GM12801 (cell line): ENCODE measurements around the gene SPTBN1.

Source experiments
- TF ChIP-seq, protein P1 (sequence below): IDR thresholded peaks from one replicate; pipeline ENCODE4 v1.5.1; 2011; ENCODE audit warnings: control low read depth; ENCODE audit not compliant: insufficient read length; ENCODE audit errors: extremely low read depth

Gene SPTBN1

DNA sequence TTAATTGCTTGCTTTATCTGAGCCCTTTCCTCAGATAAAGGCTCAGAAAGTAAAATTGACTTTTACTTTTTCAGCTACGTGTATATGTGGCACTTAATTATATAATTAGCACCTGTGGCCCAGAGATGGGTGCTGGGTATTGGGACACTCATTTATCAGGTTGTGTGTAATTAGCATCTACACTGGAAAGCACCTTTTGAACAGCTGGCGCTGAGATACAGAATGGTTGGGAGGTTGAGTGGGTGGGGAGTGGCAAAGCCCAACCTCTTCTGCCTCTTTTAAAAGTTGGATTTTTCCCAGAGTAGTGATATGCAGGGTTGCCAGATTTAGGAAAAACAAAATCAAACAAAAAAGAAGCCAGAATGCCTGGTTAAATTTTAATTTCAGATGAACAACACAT is 23.9 kb downstream of the SPTBN1 start:
- TF ChIP-seq, protein P1, sequence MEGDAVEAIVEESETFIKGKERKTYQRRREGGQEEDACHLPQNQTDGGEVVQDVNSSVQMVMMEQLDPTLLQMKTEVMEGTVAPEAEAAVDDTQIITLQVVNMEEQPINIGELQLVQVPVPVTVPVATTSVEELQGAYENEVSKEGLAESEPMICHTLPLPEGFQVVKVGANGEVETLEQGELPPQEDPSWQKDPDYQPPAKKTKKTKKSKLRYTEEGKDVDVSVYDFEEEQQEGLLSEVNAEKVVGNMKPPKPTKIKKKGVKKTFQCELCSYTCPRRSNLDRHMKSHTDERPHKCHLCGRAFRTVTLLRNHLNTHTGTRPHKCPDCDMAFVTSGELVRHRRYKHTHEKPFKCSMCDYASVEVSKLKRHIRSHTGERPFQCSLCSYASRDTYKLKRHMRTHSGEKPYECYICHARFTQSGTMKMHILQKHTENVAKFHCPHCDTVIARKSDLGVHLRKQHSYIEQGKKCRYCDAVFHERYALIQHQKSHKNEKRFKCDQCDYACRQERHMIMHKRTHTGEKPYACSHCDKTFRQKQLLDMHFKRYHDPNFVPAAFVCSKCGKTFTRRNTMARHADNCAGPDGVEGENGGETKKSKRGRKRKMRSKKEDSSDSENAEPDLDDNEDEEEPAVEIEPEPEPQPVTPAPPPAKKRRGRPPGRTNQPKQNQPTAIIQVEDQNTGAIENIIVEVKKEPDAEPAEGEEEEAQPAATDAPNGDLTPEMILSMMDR, result no peak

DNA sequence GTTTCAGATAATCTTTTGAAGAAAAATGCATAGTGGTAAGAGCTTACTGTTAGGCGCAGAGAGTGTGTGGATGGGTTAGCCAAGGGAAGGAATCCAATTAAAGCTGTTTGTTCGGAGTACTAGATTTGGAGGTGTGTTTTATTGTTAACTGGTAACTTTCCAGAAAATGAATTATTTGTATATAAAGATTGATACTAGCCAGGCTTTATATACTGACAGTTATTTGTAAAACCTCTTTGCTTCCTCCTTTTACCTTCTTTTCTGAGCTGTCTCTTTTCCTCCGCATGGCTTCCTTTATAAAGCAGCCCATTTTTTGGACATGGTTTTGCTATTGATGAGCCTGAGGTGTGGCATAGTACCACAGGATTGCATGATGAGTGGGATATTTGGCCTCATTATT is 25.6 kb downstream of the SPTBN1 start:
- TF ChIP-seq, protein P1, result no peak

DNA sequence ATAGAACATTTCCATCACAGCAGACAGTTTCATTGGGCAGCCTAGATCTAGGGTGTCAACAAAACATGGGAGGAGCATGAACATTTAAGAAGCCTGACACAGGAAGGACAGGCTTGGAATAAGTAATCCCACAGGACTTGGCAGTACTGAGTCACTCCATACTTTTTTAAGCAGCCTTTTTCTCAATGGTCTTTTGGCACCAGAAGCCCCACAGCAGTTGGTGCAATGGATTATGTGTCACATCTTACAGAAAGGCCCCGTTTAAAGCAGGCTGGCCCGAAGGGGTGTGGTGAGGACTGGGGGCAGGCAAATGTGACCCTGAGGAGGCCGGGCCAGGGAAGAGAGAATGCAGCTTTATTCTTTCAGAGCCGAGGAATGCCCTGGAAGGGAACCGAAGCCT is 26.6 kb downstream of the SPTBN1 start:
- TF ChIP-seq, protein P1, result no peak

DNA sequence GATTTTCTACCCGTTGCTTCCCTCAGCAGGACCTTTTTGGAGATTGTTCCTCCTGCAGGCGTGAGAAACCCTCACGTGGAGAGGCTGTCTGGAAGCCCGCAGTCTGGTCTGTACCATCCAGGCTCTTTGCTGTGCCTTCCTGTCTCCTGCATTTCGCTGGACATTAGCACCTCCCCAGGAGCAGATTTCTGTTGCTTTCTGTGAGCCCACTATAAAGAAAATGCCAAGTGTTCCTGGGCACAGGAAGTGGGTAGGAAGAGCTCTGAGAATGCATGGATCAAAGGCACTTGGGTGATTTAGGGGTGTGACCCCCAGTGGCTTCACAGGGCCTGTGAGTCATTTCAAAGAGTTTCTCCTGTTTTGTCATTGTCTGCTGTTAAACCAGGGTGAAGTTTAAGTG is 27.3 kb downstream of the SPTBN1 start:
- TF ChIP-seq, protein P1, result no peak

DNA sequence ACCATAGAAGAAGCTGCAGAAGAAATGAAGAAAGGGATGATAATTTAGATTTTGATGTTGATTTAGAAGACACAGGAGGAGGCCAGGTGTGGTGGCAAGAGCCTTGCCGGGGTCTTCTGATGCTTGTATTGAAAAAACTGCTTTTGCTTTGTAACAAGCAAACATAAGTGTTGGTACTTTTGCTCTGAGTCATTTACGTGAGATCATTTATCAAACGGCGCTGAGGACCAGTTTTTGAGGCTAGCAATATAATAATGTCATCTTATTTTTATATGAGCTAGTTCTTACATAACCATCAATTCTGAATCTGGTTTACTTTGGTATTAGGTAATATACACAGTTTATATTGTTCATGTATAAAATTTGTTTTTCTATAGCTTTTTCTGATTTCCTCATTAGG is 30.6 kb downstream of the SPTBN1 start:
- TF ChIP-seq, protein P1, result no peak

DNA sequence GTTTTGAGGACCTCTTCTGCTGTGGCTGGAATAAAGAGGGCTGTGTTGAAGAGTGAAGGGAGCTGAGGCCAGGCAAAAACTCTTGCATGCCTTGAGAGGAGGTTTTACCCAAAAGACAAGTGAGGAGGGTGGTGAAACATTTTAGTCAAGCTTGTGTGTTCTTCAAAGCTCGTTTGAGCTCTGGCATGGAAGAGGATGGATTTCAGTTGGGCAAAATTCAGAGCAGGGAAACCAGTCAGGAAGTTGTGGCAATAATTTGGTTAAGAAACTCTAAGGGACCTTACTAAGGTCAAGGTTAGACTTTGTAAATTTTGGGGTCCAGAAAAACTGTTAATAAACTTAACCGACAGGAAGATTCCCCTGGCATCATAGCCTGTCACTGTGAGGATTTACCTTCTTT is 34.7 kb downstream of the SPTBN1 start:
- TF ChIP-seq, protein P1, result no peak

DNA sequence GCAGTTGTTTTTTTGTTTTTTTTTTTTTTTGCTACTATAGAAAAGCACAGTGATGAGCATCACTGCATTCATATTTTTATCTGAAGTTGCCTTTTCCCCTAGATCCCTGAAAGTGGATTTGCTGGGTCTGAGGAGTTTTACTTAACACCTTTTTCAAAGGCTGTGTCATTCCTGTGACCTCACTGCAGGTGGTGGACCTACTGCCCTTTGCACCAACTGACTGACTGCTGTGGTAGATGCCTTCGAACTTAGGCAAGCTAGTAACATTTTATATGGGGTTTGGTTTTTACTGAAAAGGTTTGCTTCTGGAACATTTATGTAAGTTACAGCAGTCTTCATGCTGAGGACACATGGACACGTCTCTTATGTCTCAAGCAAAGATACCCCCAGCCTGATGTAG is 36.2 kb downstream of the SPTBN1 start:
- TF ChIP-seq, protein P1, result no peak

DNA sequence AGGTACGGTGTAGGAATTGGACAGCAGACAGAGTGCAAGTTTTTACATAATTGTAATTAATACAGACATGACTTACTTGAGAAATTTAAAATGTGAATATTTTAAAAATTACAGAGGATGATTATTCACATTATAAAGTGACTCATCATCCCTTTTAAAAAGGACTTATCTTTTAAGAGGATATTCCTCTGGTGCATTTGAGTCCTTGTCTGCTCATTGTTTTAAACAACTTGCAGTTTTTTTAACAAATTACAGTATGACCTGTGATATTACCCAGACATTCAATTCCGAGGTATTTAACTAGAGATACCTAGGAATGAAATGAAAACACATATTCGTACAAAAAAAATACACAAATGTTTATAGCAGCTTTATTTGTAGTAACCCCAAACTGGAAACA is 38.0 kb downstream of the SPTBN1 start:
- TF ChIP-seq, protein P1, result no peak
